Choroid plexus epithelial cell (primary cell): Measurements from ENCODE around the gene ADNP.
A peak's percentile ranks its signal among the peaks of the same experiment; 100 is the strongest.

ENCODE experiments used
- DNase-seq: peaks from one replicate; pipeline ENCODE4 v3.0.0-alpha.2; 2010; ENCODE audit warnings: low read depth
- H3K4me3 ChIP-seq: 2 replicates; pipeline ENCODE4 v1.5.1; 2011; ENCODE audit warnings: low read depth, mild to moderate bottlenecking, control low read depth, low read length, moderate library complexity
- CTCF ChIP-seq: conservative IDR thresholded peaks from 2 replicates; pipeline ENCODE4 v1.5.1; 2011; ENCODE audit warnings: low read depth, mild to moderate bottlenecking, control low read depth, inconsistent platforms, low read length, moderate library complexity

The ADNP gene

GRCh38 chr20:50900261-50900660 is 31.0 kb downstream of the ADNP start:
- H3K4me3 ChIP-seq, result no peak overlapping the region
- no peak for DNase-seq
- TF ChIP-seq CTCF, result no peak

GRCh38 chr20:50898475-50898874 is 32.8 kb downstream of the ADNP start:
- no peak for TF ChIP-seq CTCF
- no peak overlapping the region for H3K4me3 ChIP-seq
- DNase-seq, result no peak

- TF ChIP-seq CTCF, result no peak
- DNase-seq, result peak; percentile 52
- no peak overlapping the region for H3K4me3 ChIP-seq
Observed at GRCh38 chr20:50895111-50895830, 36.0 kb downstream of the ADNP start.

- no peak for TF ChIP-seq CTCF
- DNase-seq, result no peak
- no peak overlapping the region for H3K4me3 ChIP-seq
Observed at GRCh38 chr20:50893620-50894019, 37.6 kb downstream of the ADNP start.

- H3K4me3 ChIP-seq, result no peak overlapping the region
- no peak for TF ChIP-seq CTCF
- DNase-seq, result no peak
Observed at GRCh38 chr20:50892394-50892793, 38.8 kb downstream of the ADNP start.

GRCh38 chr20:50891138-50891537 is 40.1 kb downstream of the ADNP start:
- TF ChIP-seq CTCF, result no peak
- peak; percentile 55 for DNase-seq
- H3K4me3 ChIP-seq, result no peak overlapping the region

GRCh38 chr20:50887576-50887975 is 43.7 kb downstream of the ADNP start:
- no peak for DNase-seq
- no peak overlapping the region for H3K4me3 ChIP-seq
- TF ChIP-seq CTCF, result no peak
